Muscle layer of colon (tissue), 2 donors: Measurements from ENCODE around the gene ZNF142.

Source experiments
- H3K27ac ChIP-seq: one replicate; pipeline ENCODE4 v1.7.0; 2013; ENCODE audit warnings: low read depth, mild to moderate bottlenecking, low read length, moderate library complexity
- H3K27me3 ChIP-seq, 2 donors: one replicate each; pipeline ENCODE4 v1.7.0; 2013; ENCODE audit warnings: low read length in 2 of 2, mild to moderate bottlenecking in 2 of 2; ENCODE audit not compliant: insufficient read depth in 2 of 2, control insufficient read depth in 1 of 2
- H3K36me3 ChIP-seq: one replicate; pipeline ENCODE4 v1.7.0; 2013; ENCODE audit warnings: mild to moderate bottlenecking, low read length; ENCODE audit not compliant: insufficient read depth
- H3K4me1 ChIP-seq: one replicate; pipeline ENCODE4 v1.7.0; 2013; ENCODE audit warnings: mild to moderate bottlenecking, low read length; ENCODE audit not compliant: insufficient read depth
- H3K4me3 ChIP-seq, 2 donors: one replicate each; pipeline ENCODE4 v1.7.0; 2013; ENCODE audit warnings: low read length in 2 of 2, low read depth in 1 of 2, mild to moderate bottlenecking in 1 of 2, moderate library complexity in 1 of 2
- H3K9ac ChIP-seq: one replicate; pipeline ENCODE4 v1.7.0; 2013; ENCODE audit warnings: low read length
- H3K9me3 ChIP-seq: one replicate; pipeline ENCODE4 v1.7.0; 2013; ENCODE audit warnings: mild to moderate bottlenecking, low read length
- donor health status: abdominal sarcoma.
- donor health status: Adenocarcinoma of cecum.

Gene ZNF142

DNA sequence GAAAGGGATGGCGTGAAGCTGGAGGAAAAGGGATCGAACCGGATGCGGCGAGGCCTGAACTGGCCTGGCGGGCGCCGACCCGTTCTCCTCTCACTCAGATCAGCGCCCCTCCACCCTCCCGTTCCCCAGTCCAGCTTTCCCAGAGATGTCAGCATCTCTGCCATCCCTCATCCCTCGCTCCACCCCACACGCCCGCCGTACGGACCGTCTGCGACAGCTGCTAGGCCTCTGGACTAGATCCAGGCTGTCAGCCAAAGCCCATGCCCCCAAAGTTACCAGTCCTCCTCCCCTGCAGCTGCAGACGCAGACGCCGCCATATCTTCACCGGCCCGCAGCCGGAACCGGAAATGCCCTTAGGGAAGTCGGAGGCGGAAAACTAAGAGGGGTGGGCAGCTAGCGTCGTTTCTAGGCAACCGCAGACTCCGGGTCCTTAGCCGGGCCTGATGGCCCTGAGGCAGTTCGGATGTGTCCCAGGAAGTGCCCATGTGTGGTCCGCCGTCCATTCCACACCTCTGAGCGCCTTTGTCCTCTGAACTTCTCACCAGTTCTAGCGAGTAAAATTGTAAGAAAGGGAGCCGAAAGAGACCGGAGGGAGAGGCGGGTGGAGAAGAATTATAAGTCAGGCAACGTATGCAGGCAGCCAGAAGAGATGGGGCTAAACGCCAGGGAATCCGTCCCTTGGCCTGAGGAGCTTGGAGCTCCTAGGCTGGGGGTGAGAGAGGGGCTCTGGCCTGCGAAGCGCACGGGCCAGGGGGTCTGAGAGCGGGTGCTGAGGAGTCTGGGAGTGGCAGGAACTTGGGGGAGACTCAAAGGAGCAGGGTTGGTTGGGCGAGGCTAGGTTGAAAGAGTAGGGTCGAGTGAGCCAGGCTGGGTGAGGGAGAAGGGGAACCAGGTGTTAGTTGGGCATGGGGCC, 12.5 kb upstream of the ZNF142 start, which contains the start of the genes RNF25 and STK36:
TSS of gene RNF25 (minus strand) at position 349 of the 913 bp plus-strand sequence. CDS start at position 317, 32 bp downstream.
TSS of gene STK36 (plus strand) at position 433 of the 913 bp plus-strand sequence. CDS start 744 bp downstream, outside the sequence.
- Histone ChIP-seq H3K4me3 (peak within 1 kb of the TSS; percentile 64 to 80), H3K27ac (peak within 1 kb of the TSS; percentile 91), H3K4me1 (peaks cover 14% of the 10 kb centered on the region), H3K27me3 (no peaks in the 10 kb centered on the region), H3K9ac (peak within 1 kb of the TSS; percentile 73), H3K36me3 (peaks cover 20% of the 10 kb centered on the region), H3K9me3 (no peaks in the 10 kb centered on the region)

DNA sequence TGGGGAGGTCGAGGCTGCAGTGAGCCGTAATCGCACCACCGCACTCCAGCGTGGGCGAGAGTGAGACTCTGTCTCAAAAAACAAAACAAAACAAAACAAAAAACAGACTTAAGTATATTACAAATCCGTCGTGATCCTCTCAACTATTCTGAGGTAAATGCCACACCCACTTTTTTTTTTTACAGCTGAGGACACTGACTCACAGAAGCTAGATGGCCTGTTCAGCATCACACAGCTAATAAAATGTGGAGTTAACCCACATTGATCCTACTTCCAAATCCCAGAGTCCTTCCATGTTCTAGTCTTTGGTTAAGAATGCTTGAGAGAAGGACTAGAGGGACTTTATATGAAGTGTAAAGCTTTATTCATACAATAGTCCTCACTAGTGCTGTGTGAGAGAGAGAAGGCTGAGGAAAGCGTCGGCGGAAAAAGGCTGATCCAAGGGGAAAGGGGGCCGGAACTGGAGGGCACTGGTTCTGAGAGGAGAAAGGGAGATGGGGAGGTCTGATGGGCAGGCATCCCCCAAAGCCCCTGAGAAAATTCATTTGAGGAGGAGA, 11.8 kb upstream of the ZNF142 start:
- peaks cover 25% of the 10 kb centered on the region for H3K36me3 ChIP-seq
- H3K4me1 ChIP-seq, result peaks cover 14% of the 10 kb centered on the region
- no peaks in the 10 kb centered on the region for H3K9me3 ChIP-seq
- H3K27me3 ChIP-seq, result no peaks in the 10 kb centered on the region
- H3K9ac ChIP-seq, result peak overlapping the region; percentile 73
- peak overlapping the region; percentile 64 to 80 for H3K4me3 ChIP-seq
- peak overlapping the region; percentile 91 for H3K27ac ChIP-seq

- H3K27me3 ChIP-seq, result no peaks in the 10 kb centered on the region
- H3K9ac ChIP-seq, result no peak overlapping the region
- no peaks in the 10 kb centered on the region for H3K9me3 ChIP-seq
- H3K4me1 ChIP-seq, result peaks cover 10% of the 10 kb centered on the region
- H3K4me3 ChIP-seq, result no peak overlapping the region
- peaks cover 66% of the 10 kb centered on the region for H3K36me3 ChIP-seq
- no peak overlapping the region for H3K27ac ChIP-seq
These were observed 5.2 kb upstream of the ZNF142 start for GRCh38 chr2:218664653-218665052.

DNA sequence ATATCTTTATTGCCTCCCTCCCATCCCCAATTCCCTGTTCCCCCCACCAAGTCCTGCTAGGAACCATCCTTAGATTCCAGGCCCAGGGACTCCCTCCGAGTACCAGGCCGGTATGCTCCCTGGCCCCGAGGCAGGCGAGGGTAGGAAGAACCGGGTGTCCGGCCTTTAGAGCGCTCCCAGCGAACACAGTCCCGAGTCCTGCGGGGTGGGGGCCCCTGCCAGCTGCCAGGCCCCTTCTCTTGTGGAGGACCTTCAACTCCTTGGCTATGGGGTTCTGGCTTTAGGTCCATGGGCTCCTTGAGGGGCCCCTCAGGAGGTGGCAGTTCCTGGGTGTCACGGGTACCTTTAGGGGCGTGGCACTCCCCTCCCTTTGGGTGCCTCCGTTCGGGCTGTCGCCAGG, 4.5 kb upstream of the ZNF142 start:
- H3K4me1 ChIP-seq, result peaks cover 10% of the 10 kb centered on the region
- H3K9ac ChIP-seq, result no peak overlapping the region
- H3K27me3 ChIP-seq, result no peaks in the 10 kb centered on the region
- no peak overlapping the region for H3K4me3 ChIP-seq
- H3K27ac ChIP-seq, result no peak overlapping the region
- no peaks in the 10 kb centered on the region for H3K9me3 ChIP-seq
- H3K36me3 ChIP-seq, result peaks cover 63% of the 10 kb centered on the region

DNA sequence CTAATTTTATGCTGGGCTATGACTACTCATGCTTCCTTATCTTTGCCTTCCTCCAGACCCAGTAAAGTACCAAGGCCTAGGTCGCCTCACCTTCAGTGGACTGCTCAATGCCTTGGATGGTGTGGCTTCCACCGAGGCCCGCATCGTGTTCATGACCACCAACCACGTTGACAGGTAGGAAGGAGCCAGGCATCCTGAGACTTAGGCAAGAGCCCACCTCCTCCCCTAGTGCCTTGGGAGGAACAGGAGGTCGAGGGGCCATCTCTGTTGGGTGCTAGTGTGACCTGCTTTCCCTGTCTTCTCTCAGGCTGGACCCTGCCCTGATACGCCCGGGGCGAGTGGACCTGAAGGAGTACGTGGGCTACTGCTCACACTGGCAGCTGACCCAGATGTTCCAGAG, 3.4 kb upstream of the ZNF142 start:
- Histone ChIP-seq H3K4me3 (no peak overlapping the region), H3K9ac (no peak overlapping the region), H3K27ac (no peak overlapping the region), H3K27me3 (no peaks in the 10 kb centered on the region), H3K36me3 (peaks cover 53% of the 10 kb centered on the region), H3K4me1 (peaks cover 19% of the 10 kb centered on the region), H3K9me3 (no peaks in the 10 kb centered on the region)

GRCh38 chr2:218662377-218662776, 3.0 kb upstream of the ZNF142 start:
- Histone ChIP-seq H3K36me3 (peaks cover 49% of the 10 kb centered on the region), H3K27me3 (no peaks in the 10 kb centered on the region), H3K9me3 (no peaks in the 10 kb centered on the region), H3K4me3 (no peak overlapping the region), H3K9ac (no peak overlapping the region), H3K4me1 (peaks cover 19% of the 10 kb centered on the region), H3K27ac (no peak overlapping the region)

DNA sequence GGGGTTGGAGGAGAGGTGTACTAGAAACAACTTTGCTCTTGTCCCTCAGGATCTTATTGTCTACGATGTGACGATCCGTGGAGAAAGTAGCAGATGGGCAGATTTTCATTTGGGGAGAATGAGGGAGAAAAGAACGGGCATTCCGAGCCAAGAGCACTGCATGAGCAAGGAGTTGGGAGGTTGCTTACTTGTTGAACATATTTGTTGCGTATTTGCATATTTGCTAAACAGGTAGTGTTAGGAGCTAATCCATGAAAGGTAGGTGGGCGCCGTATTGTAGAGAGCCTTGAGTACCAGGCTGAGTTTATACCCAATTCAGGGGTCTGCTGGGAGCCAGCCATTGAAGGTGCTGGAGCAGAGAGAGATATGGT, 550 bp upstream of the ZNF142 start:
- peak overlapping the region; percentile 89 to 92 for H3K4me3 ChIP-seq
- peak overlapping the region; percentile 75 for H3K27ac ChIP-seq
- H3K9me3 ChIP-seq, result no peaks in the 10 kb centered on the region
- H3K36me3 ChIP-seq, result peaks cover 47% of the 10 kb centered on the region
- no peak overlapping the region for H3K9ac ChIP-seq
- H3K4me1 ChIP-seq, result peaks cover 19% of the 10 kb centered on the region
- no peaks in the 10 kb centered on the region for H3K27me3 ChIP-seq

- peak overlapping the region; percentile 69 for H3K9ac ChIP-seq
- peaks cover 44% of the 10 kb centered on the region for H3K36me3 ChIP-seq
- H3K27me3 ChIP-seq, result no peaks in the 10 kb centered on the region
- H3K4me3 ChIP-seq, result peak overlapping the region; percentile 89 to 92
- H3K4me1 ChIP-seq, result peaks cover 19% of the 10 kb centered on the region
- H3K9me3 ChIP-seq, result no peaks in the 10 kb centered on the region
- peak overlapping the region; percentile 75 for H3K27ac ChIP-seq
These were observed 659 bp downstream of the ZNF142 start for GRCh38 chr2:218658671-218659257.

GRCh38 chr2:218655751-218656150, 3.7 kb downstream of the ZNF142 start:
- H3K4me3 ChIP-seq, result no peak overlapping the region
- H3K9ac ChIP-seq, result no peak overlapping the region
- no peaks in the 10 kb centered on the region for H3K27me3 ChIP-seq
- peaks cover 46% of the 10 kb centered on the region for H3K36me3 ChIP-seq
- H3K27ac ChIP-seq, result no peak overlapping the region
- H3K9me3 ChIP-seq, result no peaks in the 10 kb centered on the region
- H3K4me1 ChIP-seq, result peaks cover 18% of the 10 kb centered on the region

DNA sequence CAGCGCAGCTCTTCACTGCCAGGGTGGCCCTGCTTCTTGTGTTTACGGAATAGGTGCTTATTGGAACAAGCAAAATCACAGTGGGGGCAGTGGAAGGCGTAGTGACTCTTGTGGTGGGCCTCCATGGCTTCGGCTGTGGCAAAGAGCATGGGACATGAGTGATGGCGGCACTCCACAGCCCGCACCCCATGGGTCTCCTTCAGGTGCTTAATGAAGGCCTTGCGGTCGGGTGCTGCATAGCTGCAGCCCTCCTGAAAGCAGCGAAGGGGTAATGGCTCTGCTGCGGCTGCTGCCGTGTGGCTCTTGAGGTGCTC, 10.7 kb downstream of the ZNF142 start:
- H3K27me3 ChIP-seq, result no peaks in the 10 kb centered on the region
- no peaks in the 10 kb centered on the region for H3K4me1 ChIP-seq
- no peak overlapping the region for H3K9ac ChIP-seq
- H3K9me3 ChIP-seq, result no peaks in the 10 kb centered on the region
- H3K27ac ChIP-seq, result no peak overlapping the region
- peaks cover 87% of the 10 kb centered on the region for H3K36me3 ChIP-seq
- no peak overlapping the region for H3K4me3 ChIP-seq

- Histone ChIP-seq H3K9me3 (no peaks in the 10 kb centered on the region), H3K36me3 (peaks cover 86% of the 10 kb centered on the region), H3K27ac (no peak overlapping the region), H3K27me3 (no peaks in the 10 kb centered on the region), H3K9ac (no peak overlapping the region), H3K4me1 (no peaks in the 10 kb centered on the region), H3K4me3 (no peak overlapping the region)
These were observed 11.2 kb downstream of the ZNF142 start for GRCh38 chr2:218648088-218648786.
